HG03575 (cell line): Measurements from ENCODE around the gene SDR39U1.
A peak's percentile ranks its signal among the peaks of the same experiment; 100 is the strongest.

Source experiments
- ATAC-seq: cut with Tn5 transposase; IDR thresholded peaks from one replicate; pipeline ENCODE4 v1.9.1; 2021; ENCODE audit not compliant: unreplicated experiment, insufficient number of reproducible peaks, low FRiP score; ENCODE audit errors: extremely low read depth

SDR39U1 gene

GRCh38 chr14:24431569-24432258, 10.9 kb downstream of the SDR39U1 start:
- ATAC-seq, result peak; percentile 37

GRCh38 chr14:24430682-24431568, 11.7 kb downstream of the SDR39U1 start:
- no peak for ATAC-seq

- peak; percentile 29 for ATAC-seq
Measured at GRCh38 chr14:24430143-24430681, 12.4 kb downstream of the SDR39U1 start.

GRCh38 chr14:24429395-24430142, 13.0 kb downstream of the SDR39U1 start, which contains the start of the genes CBLN3 and KHNYN:
Gene CBLN3, minus strand, starts transcription at chr14:24429668. Its CDS starts 614 bp downstream, at chr14:24429054.
Gene KHNYN, plus strand, starts transcription at chr14:24429954. Its CDS starts 777 bp downstream, at chr14:24430731.
- ATAC-seq, result peak; percentile 60

GRCh38 chr14:24428628-24429394, 13.8 kb downstream of the SDR39U1 start:
- no peak for ATAC-seq

- ATAC-seq, result no peak
Measured at GRCh38 chr14:24427537-24428508, 14.8 kb downstream of the SDR39U1 start.

GRCh38 chr14:24426912-24427536, 15.6 kb downstream of the SDR39U1 start:
- no peak for ATAC-seq

- ATAC-seq, result no peak
Measured at GRCh38 chr14:24426150-24426911, 16.2 kb downstream of the SDR39U1 start.

- ATAC-seq, result no peak
Measured at GRCh38 chr14:24425704-24426103, 16.9 kb downstream of the SDR39U1 start.

GRCh38 chr14:24422694-24423601, 19.6 kb downstream of the SDR39U1 start:
- ATAC-seq, result no peak

- ATAC-seq, result no peak
Measured at GRCh38 chr14:24422261-24422660, 20.3 kb downstream of the SDR39U1 start.

- no peak for ATAC-seq
Measured at GRCh38 chr14:24418492-24418873, 24.1 kb downstream of the SDR39U1 start.

- ATAC-seq, result no peak
Measured at GRCh38 chr14:24417832-24418491, 24.6 kb downstream of the SDR39U1 start.

GRCh38 chr14:24416932-24417619, 25.5 kb downstream of the SDR39U1 start:
- no peak for ATAC-seq
